AG09319 (cell line): ENCODE measurements around the gene PNPO.

ENCODE experiments used
- DNase-seq: peaks from one replicate; pipeline ENCODE4 v3.0.0-alpha.2; 2010; ENCODE audit warnings: low read depth; ENCODE audit errors: extremely low read depth
- TF ChIP-seq, protein P1 (sequence below): IDR thresholded peaks from 2 replicates; pipeline ENCODE4 v1.5.1; 2011; ENCODE audit warnings: low read depth, mild to moderate bottlenecking, inconsistent platforms, low read length, moderate library complexity

PNPO gene

GRCh38 chr17:47997586-47997985 is 56.2 kb downstream of the PNPO start:
- TF ChIP-seq, protein P1, sequence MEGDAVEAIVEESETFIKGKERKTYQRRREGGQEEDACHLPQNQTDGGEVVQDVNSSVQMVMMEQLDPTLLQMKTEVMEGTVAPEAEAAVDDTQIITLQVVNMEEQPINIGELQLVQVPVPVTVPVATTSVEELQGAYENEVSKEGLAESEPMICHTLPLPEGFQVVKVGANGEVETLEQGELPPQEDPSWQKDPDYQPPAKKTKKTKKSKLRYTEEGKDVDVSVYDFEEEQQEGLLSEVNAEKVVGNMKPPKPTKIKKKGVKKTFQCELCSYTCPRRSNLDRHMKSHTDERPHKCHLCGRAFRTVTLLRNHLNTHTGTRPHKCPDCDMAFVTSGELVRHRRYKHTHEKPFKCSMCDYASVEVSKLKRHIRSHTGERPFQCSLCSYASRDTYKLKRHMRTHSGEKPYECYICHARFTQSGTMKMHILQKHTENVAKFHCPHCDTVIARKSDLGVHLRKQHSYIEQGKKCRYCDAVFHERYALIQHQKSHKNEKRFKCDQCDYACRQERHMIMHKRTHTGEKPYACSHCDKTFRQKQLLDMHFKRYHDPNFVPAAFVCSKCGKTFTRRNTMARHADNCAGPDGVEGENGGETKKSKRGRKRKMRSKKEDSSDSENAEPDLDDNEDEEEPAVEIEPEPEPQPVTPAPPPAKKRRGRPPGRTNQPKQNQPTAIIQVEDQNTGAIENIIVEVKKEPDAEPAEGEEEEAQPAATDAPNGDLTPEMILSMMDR: no peak
- no peak for DNase-seq

GRCh38 chr17:47998044-47998443 is 56.7 kb downstream of the PNPO start:
- TF ChIP-seq, protein P1: no peak
- DNase-seq: no peak
